HG02885 (cell line): ENCODE results near the gene TIMM13.
A peak's percentile ranks its signal among the peaks of the same experiment; 100 is the strongest.
"Not testable (repeated sequence)": the region's sequence is repeated elsewhere in the genome, so short reads cannot be mapped to it uniquely, and the experiment has no call there.

Experiments used
- ATAC-seq: cut with Tn5 transposase; IDR thresholded peaks from one replicate; pipeline ENCODE4 v1.9.1; 2021; ENCODE audit warnings: mild to moderate bottlenecking; ENCODE audit not compliant: unreplicated experiment, poor library complexity

The TIMM13 gene

GRCh38 chr19:2432131-2432848 is 4.9 kb upstream of the TIMM13 start:
- no peak for ATAC-seq

GRCh38 chr19:2431318-2432055 is 4.1 kb upstream of the TIMM13 start:
- ATAC-seq: no peak

GRCh38 chr19:2429917-2430535 is 2.6 kb upstream of the TIMM13 start:
- ATAC-seq: no peak

- ATAC-seq: no peak
Measured at GRCh38 chr19:2428756-2429711, 1.6 kb upstream of the TIMM13 start.

GRCh38 chr19:2428321-2428690 is 920 bp upstream of the TIMM13 start:
- no peak for ATAC-seq

- peak; percentile 27 for ATAC-seq
Measured at GRCh38 chr19:2426611-2427428, 566 bp downstream of the TIMM13 start.

GRCh38 chr19:2425622-2426581 is 1.5 kb downstream of the TIMM13 start:
- no peak for ATAC-seq

- no peak for ATAC-seq
Measured at GRCh38 chr19:2424686-2425621, 2.4 kb downstream of the TIMM13 start.

- no peak for ATAC-seq
Measured at GRCh38 chr19:2423915-2424685, 3.3 kb downstream of the TIMM13 start.

- no peak for ATAC-seq
Measured at GRCh38 chr19:2423071-2423914, 4.1 kb downstream of the TIMM13 start.

- ATAC-seq: no peak
Measured at GRCh38 chr19:2421581-2422306, 5.6 kb downstream of the TIMM13 start.

- ATAC-seq: no peak
Measured at GRCh38 chr19:2420490-2420889, 6.9 kb downstream of the TIMM13 start.

- no peak for ATAC-seq
Measured at GRCh38 chr19:2419754-2420153, 7.6 kb downstream of the TIMM13 start.

GRCh38 chr19:2417881-2418406 is 9.4 kb downstream of the TIMM13 start:
- no peak for ATAC-seq

GRCh38 chr19:2417436-2417835 is 9.9 kb downstream of the TIMM13 start:
- not testable (repeated sequence) for ATAC-seq
